Fibroblast of skin of right quadriceps (primary cell): Measurements from ENCODE around the gene FZD2.
A peak's percentile ranks its signal among the peaks of the same experiment; 100 is the strongest.
"Not testable (repeated sequence)": the region's sequence is repeated elsewhere in the genome, so short reads cannot be mapped to it uniquely, and the experiment has no call there.

Experiments
- DNase-seq: peaks from one replicate; pipeline ENCODE4 v3.0.0-alpha.2; 2013

The FZD2 gene

GRCh38 chr17:44578947-44579346, 21.7 kb downstream of the FZD2 start:
- no peak for DNase-seq

GRCh38 chr17:44581868-44582267, 24.6 kb downstream of the FZD2 start:
- no peak for DNase-seq

GRCh38 chr17:44584443-44584842, 27.2 kb downstream of the FZD2 start:
- no peak for DNase-seq

DNA sequence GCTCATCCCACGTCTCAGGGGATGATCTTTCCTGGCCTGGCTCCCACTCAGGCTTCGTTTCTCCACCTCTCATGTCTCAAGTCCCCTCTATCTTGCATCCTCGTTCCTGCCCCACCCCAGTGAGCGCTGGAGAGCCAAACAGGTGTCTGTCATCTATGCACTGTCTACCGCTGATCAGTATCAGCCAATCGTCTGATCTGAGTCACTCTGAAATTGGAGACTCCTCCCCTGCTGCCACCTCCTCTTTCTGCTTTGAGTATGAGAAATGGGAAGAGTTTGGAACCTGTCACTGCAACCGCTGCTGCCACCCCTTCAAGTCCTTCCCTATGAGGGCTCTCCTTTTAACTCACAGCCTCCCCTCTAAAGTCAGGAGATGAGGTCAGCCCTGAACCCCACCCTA, 28.0 kb downstream of the FZD2 start:
- DNase-seq, result no peak

DNA sequence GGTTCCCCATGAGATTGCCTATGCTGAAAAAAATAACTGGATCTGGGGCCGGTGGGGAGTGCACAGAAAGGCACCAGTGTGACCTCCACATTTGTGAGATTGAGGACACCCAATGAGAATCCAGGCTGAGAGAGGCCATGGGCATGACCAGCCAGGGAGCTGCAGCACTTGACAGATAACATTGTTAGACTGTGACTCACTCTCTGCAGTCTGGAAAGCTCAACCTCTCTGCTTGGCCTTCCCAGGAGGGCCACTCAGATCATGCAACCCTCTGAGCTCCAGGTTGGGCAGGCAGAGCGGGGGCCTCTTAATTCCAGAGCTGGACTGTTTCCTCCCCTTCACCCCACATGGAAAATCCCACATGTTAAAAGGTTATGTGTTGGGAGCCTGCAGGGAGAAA, 30.1 kb downstream of the FZD2 start:
- DNase-seq, result peak; percentile 92

GRCh38 chr17:44589316-44590071, 32.2 kb downstream of the FZD2 start:
- DNase-seq, result peak; percentile 70

DNA sequence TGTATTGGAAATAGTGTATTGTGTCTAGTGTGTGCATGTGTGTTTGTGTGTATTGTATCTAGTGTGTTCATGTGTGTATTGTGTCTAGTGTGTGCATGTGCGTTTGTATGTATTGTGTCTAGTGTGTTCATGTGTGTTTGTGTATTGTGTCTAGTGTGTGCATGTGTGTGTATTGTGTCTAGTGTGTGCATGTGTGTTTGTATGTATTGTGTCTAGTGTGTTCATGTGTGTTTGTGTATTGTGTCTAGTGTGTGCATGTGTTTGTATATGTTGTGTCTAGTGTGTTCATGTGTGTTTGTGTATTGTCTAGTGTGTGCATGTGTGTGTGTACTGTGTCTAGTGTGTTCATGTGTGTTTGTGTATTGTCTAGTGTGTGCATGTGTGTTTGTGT, 32.8 kb downstream of the FZD2 start:
- DNase-seq, result not testable (repeated sequence)

DNA sequence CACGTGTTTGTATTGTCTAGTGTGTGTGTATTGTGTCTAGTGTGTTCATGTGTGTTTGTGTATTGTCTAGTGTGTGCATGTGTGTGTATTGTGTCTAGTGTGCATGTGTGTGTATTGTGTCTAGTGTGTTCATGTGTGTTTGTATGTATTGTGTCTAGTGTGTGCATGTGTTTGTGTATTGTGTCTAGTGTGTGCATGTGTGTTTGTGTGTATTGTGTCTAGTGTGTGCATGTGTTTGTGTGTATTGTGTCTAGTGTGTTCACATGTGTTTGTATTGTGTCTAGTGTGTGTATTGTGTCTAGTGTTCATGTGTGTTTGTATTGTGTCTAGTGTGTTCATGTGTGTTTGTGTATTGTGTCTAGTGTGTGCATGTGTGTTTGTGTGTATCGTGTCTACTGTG, 33.5 kb downstream of the FZD2 start:
- DNase-seq, result not testable (repeated sequence)

DNA sequence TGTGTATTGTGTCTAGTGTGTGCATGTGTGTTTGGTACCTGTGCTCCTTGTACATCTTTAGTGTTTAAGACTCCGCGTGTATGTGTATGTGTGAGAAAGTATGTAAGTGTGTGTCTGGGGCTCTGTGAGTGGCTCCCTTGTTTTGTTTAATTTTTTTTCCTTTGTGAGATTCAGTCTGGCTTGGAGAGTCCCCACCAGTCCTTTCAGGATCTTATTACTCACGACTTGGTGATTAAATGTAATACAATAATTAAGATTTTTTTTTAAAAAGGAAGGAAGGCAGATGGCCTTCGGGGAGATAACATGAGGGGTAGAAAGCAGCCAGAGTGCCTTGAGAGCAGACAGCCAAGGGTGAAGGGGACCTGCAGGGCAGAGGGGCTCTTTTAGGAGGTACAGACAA, 33.9 kb downstream of the FZD2 start:
- peak; percentile 35 for DNase-seq

DNA sequence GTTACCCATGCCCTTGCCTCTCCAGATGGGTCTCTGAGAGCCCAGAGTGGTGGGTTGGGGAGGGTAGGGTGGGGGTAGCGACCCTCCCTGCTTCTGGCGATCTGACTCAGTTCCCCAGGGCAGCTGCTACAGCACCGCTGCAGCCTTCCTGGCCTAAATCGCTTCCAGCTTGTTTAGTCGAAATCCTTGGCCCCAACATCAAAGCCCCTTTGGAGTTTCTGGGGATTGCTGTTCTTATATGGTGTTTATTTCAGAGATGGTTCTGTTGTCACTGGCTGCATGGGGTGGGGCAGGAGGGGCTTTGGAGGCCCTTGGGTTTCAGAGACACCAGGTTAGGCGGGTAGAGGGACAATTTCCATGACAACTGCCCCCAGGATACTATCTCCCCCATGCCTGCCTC, 35.9 kb downstream of the FZD2 start:
- no peak for DNase-seq

- DNase-seq, result no peak
Observed at GRCh38 chr17:44595216-44595775, 38.0 kb downstream of the FZD2 start.

DNA sequence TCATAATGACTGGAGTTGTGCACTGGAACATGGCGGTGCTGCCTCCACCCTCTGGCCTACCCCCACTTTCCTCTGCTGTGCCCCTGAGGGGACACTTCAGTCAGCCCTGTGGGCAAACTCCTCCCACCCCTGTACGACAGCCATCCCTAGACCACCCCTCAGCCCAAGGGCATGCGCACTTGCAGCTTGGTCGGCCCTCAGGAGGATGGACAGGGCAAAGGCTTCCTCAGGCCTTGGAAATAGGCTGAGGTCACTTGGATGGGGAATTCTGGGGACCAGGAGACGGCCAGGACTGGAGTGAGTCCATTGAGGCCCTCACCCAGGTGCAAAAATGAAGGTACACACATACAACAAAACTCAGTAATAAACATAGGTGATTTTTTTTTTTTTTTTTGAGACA, 41.0 kb downstream of the FZD2 start:
- DNase-seq, result no peak

DNA sequence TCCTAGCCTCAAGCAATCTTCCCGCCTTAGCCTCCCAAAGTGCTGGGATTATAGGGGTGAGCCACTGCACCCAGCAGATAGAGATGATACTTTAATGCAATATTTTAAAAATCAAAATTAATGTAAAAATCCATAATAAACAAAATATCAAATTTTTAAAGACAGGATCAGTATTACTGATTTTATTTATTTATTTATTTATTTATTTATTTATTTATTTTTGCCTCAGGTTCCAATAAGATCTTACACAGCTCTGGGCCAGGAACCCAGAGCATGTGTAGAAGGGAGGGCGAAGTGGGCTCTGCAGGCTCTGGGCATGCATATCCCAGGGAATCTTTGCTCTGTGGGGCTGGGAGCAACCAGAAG, 41.6 kb downstream of the FZD2 start:
- no peak for DNase-seq

DNA sequence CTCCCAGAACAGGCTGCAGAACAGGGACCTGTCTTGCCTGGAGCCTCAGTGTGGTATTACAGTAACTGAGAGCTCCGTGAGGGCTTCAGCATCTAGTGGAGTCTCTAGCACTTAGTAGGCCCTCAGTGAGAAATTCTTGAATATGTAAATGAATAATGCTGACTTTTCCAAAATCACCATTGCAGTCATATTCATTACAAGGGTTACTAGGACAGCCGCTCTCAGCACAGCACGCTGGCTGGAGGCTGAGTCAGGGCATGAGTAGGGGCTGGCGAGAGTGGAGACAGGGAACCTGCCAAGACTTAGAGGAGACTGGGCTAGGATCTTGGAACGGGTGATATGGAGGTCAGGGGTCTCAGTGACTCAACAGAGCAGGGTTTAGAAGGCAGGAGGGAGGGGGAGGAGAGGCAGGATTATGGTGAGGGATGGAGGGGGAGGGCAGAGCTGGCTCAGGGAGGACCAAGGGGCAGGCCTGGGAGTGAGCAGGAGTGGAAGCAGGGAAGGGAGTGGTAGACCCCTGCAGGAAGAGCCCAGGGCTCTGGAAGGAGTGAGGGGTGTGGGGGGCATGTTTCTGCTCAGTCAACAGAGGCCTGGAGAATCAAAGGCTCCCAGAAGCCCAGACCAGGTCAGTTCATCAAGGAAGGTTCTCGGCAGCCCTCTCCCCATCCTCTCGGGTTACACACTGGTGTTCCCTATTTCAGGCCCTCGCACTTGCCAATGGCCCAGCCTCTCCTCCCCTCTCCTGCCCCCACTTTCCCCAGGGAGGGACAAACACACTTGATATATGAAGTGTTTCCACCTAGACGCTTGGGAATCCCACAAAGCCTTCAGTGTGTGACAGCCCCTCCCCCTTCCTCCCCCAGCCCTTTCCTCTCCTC, 42.3 kb downstream of the FZD2 start:
- peak; percentile 96 for DNase-seq

GRCh38 chr17:44601539-44601938, 44.3 kb downstream of the FZD2 start:
- peak; percentile 57 for DNase-seq

DNA sequence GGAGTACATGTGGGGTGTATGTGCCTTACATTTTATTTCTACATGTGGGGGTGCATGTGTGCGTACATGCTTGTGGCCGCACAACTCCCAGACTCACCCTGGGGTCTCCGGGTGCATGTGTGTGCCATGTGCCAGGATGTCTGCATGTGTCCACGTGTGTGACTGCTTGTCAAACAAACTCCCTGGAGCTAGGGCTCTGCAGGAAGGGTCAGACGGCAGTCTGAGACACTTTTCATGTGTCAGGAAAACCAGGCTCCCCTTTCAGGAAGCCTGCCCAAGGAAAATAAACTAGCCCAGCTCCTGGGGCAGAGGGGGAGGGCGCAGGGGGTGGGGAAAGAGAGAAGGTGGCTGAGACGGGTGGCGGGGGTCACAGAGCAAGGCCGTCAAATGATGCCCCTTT, 44.7 kb downstream of the FZD2 start:
- no peak for DNase-seq

GRCh38 chr17:44602390-44602789, 45.1 kb downstream of the FZD2 start:
- no peak for DNase-seq

- no peak for DNase-seq
Observed at GRCh38 chr17:44602970-44603369, 45.7 kb downstream of the FZD2 start.

DNA sequence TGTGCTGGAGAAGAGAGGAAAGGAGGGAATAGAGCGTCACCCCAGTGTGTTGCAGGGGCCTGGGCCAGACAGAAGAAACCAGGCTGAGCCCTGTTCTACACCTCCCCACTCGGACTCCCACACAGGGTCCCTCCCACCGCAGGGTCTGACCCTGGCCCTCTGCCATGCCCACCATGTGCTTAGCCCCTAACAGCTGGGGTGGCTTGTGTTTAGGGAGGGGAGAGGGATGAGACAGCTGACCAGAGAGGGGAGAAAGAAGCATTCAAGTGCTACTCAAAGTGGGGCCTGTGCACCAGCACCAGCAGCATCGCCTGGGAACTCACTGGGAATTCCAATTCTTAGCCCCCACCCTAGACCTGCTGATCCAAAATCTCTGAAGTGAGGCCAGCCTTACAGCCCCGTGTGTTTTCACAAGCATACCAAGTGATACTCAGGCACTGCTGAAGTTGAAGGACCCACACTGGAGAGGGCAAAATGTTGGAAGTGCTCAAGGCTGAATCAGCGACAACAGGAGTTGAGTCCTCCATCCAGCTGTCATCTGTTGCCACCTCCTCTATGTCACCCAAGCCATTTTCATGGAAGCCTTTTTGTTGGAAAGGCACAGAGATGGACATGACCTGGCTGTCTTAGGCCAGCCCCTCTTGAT, 47.0 kb downstream of the FZD2 start:
- DNase-seq, result no peak

GRCh38 chr17:44604768-44605485, 47.6 kb downstream of the FZD2 start:
- no peak for DNase-seq

GRCh38 chr17:44606658-44607057, 49.4 kb downstream of the FZD2 start:
- no peak for DNase-seq

GRCh38 chr17:44607836-44608690, 50.8 kb downstream of the FZD2 start:
- DNase-seq, result peak; percentile 86
